22Rv1 (cell line): ENCODE measurements around the gene HLA-DQB1.
"Not testable (repeated sequence)": the region's sequence is repeated elsewhere in the genome, so short reads cannot be mapped to it uniquely, and the experiment has no call there.

ENCODE experiments used
- H3K27ac ChIP-seq: fragments of 450-650 bp; 2 replicates; pipeline ENCODE4 v1.5.1; 2017
- ZFX ChIP-seq: fragments of 450-650 bp; IDR thresholded peaks from 2 replicates; pipeline ENCODE4 v1.6.1; 2017; ENCODE audit warnings: antibody characterized with exemption, borderline replicate concordance
- TF ChIP-seq, protein P1 (sequence below): fragments of 450-650 bp; IDR thresholded peaks from 2 replicates; pipeline ENCODE4 v1.5.1; 2017; ENCODE audit warnings: mild to moderate bottlenecking

HLA-DQB1 gene

DNA sequence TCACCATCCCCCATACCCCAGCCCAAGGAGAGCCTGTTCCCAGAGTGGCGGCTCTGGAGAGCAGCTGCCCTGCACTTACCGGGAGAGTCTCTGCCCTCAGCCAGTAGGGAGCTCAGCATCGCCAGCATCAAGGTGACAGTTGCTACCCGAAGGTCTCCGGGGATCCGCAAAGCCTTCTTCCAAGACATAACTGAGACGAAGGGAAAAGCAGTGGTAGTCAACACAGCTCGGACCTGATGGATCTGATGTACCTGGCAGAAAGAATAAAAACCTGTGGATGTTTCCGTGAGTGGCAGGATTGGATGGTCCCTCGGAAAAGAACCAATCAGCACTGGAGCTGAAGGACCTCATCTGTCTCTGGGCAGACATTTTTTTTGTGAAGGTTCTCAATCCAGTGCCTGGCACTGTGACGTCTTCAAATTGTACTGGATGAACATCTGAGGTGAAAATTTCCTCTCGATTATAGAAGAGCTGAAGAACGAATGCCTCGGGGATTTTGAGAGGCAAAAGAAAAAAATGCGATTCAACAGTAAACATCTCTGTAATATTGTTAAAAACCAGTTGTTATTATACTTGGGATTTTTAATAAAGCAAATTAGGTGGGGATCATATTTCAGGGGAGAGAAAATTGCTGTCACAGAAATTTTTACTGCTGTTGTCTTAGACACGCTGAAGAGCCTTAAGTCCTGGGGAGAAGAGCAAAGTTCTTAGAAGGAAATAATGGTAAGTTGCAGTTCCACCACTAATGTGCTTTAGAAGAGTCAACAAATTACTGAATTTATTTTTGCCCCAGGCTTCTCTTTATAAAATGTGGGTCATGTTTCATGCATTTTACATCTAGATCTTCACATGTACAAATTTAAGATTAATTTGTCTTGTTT is at the start of gene HLA-DQB1:
Gene HLA-DQB1, minus strand, starts transcription at position 238 of the 881 bp plus-strand sequence. Its CDS starts 50 bp downstream, at position 188.
- no peak for TF ChIP-seq ZFX
- TF ChIP-seq, protein P1, sequence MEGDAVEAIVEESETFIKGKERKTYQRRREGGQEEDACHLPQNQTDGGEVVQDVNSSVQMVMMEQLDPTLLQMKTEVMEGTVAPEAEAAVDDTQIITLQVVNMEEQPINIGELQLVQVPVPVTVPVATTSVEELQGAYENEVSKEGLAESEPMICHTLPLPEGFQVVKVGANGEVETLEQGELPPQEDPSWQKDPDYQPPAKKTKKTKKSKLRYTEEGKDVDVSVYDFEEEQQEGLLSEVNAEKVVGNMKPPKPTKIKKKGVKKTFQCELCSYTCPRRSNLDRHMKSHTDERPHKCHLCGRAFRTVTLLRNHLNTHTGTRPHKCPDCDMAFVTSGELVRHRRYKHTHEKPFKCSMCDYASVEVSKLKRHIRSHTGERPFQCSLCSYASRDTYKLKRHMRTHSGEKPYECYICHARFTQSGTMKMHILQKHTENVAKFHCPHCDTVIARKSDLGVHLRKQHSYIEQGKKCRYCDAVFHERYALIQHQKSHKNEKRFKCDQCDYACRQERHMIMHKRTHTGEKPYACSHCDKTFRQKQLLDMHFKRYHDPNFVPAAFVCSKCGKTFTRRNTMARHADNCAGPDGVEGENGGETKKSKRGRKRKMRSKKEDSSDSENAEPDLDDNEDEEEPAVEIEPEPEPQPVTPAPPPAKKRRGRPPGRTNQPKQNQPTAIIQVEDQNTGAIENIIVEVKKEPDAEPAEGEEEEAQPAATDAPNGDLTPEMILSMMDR = no peak
- no peak within 1 kb of the TSS for H3K27ac ChIP-seq

DNA sequence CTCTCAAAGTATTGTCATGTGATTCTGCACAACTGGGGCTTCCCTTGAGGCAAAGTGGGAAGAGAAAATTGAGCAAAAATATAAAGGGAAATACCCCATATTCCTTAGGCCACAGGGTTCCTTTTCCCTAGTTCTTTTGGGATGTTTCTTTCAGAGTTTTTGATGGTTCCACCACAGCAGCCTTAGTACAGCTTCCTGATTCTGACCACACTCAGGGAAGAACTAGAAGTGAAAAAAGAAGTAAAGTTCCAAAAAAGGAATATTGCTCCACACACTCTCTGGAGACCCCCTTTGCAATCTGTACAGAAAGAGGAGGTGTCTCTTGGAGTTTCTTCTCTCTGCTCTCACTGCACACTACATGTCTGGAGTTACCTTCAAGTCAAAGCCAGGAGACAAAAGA is 46.8 kb upstream of the HLA-DQB1 start:
- no peak overlapping the region for H3K27ac ChIP-seq
- TF ChIP-seq, protein P1 = no peak
- TF ChIP-seq ZFX = no peak

DNA sequence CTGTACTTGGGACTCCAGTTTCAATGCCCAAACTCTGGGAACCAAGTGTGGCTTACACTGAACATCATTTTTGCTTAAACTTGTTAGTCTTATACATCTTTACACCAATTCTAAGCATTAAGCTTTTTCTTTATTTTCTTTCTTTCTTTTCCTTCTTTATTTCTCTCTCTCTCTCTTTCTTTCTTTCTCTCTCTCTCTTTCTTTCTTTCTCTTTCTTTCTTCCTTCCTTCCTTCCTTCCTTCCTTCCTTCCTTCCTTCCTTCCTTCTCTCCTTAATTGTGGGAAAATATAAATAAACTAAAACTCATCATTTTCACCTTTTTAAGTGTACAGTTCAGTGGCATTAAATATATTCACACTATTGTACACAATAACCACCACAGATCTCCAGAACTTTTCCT is 43.2 kb upstream of the HLA-DQB1 start:
- no peak overlapping the region for H3K27ac ChIP-seq
- TF ChIP-seq, protein P1 = no peak
- TF ChIP-seq ZFX = no peak

DNA sequence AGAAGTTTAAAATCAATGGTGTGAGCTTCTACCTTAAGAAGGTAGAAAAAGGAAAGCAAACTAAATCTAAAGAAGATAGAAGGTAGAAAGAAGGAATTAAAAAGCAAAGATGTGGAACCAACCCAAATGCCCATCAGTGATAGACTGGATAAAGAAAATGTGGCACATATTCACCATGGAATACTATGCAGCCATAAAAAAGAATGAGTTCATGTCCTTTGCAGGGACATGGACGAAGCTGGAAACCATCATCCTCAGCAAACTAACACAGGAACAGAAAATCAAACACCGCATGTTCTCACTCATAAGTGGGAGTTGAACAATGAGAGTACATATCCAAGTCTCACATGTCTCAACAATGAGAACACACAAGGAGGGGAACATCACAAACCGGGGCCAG is 38.7 kb upstream of the HLA-DQB1 start:
- H3K27ac ChIP-seq = not testable (repeated sequence)

DNA sequence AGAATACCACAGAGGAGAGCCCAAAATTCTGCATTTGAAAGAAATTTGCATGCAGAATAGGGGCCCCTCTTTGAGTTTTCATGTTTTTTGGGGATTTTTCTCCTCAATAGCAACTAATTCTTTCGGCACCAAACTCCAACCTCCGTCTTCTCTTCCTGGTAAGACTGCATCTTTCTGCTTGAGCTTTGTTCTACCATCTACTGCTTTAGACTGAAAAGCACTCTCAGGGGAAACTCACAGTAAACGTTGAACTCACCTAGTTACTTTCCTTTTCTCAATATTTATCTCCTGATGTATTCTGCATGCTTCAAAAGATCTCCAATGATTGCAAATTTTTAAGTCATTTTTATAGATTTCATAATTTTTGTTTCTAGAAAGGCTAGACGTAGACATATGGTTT is 36.9 kb upstream of the HLA-DQB1 start:
- no peak overlapping the region for H3K27ac ChIP-seq

DNA sequence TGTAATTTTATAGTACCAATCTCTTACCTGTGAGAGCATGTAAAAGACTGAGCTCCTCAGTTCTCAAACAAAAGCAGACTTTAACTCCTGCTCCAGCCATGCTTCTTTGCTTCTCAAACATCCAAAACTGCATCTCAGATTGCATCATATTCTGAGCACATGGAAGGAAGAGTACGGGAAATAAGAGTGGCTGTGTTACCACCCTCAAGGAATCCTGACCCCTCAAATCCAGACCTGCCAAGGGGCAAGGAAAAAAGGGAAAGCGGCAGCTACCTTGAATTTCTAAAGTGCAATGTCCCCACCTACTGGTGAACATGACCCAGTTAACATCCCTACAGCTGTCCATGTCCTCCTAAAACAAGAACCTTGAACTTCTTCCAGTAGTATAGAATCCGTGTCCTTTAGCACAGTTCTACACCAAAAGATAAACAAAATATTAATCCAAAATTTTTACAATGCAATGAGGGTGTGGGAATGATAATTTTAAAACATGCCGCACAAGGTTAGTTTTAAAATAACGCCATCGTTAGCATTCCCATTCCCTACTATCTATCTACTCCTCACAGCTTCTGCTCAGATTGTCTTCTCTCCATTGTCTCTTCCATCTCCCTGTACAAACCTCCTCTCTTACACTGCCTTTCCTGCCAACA is 34.1 kb upstream of the HLA-DQB1 start:
- H3K27ac ChIP-seq = peak overlapping the region; percentile 58
- TF ChIP-seq, protein P1 = peak; percentile 80
- no peak for TF ChIP-seq ZFX

More for the DNA sequence above, 36.9 kb upstream of the HLA-DQB1 start:
- TF ChIP-seq, protein P1 = no peak
- no peak for TF ChIP-seq ZFX

DNA sequence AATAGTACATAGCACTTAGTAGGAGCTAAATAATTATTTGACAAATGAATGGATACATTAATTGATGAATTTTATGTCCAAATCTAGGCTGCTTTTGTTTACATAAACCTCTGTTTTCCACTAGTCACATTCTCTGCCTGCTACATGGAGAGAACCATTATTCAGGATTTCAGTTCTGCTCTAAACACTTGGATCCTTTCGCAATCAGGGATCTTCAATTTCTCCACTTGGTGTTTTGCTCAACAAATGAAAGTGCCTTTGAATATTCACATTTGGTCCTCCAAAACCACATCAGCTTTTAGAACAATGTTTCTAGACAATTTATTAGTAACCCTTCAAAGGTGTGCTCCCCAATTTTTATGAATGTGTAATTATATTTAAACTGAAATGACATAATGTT is 30.6 kb upstream of the HLA-DQB1 start:
- TF ChIP-seq, protein P1 = no peak
- no peak for TF ChIP-seq ZFX
- no peak overlapping the region for H3K27ac ChIP-seq
